IMR-90 (cell line): ENCODE data around the gene RALGAPB. TPM values are rescaled to one million over a fixed set of nuclear protein-coding genes. Genes with fewer than 3 reads are reported as not detected.

ENCODE experiments used
- ATAC-seq: fragments of 200-7000 bp; cut with Tn5 transposase; 2 replicates; pipeline ENCODE4 v1.9.1; 2020; ENCODE audit warnings: low read depth, mild to moderate bottlenecking, moderate library complexity
- BruUV-seq: library from RNA; stranded (reverse); fragments of 400-500 nt; replicated peaks from 2 replicates; lab custom pipeline; 2021; lab: Mats Ljungman, UMichigan
- CTCF ChIA-PET: fragments of 300-600 bp; formaldehyde crosslinking; extraction: SDS; loops from one replicate; lab custom pipeline; 2021; ENCODE audit warnings: antibody characterized with exemption; lab: Yijun Ruan, JAX
- POLR2A ChIA-PET: fragments of 300-600 bp; sonication (Branson Sonifier 250); formaldehyde crosslinking; loops from one replicate; lab custom pipeline; 2022; ENCODE audit warnings: antibody characterized with exemption; ENCODE audit not compliant: unreplicated experiment; lab: Charles Lee
- DNase-seq: peaks from one replicate; pipeline ENCODE4 v3.0.0; 2013
- H2AFZ ChIP-seq: replicated peaks from 2 replicates; pipeline ENCODE3; 2013; ENCODE audit warnings: low read length, mild to moderate bottlenecking; ENCODE audit not compliant: poor library complexity
- H2AK5ac ChIP-seq: 2 replicates; pipeline ENCODE4 v1.6.1; 2013; ENCODE audit warnings: low read depth, low read length, inconsistent platforms
- H2AK9ac ChIP-seq: replicated peaks from 2 replicates; pipeline ENCODE3; 2013; ENCODE audit warnings: mild to moderate bottlenecking, low read depth, low read length, moderate library complexity; ENCODE audit not compliant: poor library complexity
- H2BK120ac ChIP-seq: 2 replicates; pipeline ENCODE4 v1.6.1; 2013; ENCODE audit warnings: low read depth, low read length, inconsistent platforms
- H2BK15ac ChIP-seq: 3 replicates; pipeline ENCODE4 v1.6.1; 2013; ENCODE audit warnings: low read depth, low read length, inconsistent platforms
- H2BK20ac ChIP-seq: 2 replicates; pipeline ENCODE4 v1.6.1; 2013; ENCODE audit warnings: low read depth, mild to moderate bottlenecking, inconsistent platforms, low read length, moderate library complexity
- H2BK5ac ChIP-seq: 2 replicates; pipeline ENCODE4 v1.6.1; 2013; ENCODE audit warnings: mild to moderate bottlenecking, low read depth, low read length, inconsistent platforms; ENCODE audit not compliant: poor library complexity, severe bottlenecking
- H3K14ac ChIP-seq: replicated peaks from 2 replicates; pipeline ENCODE4 v1.6.1; 2013; ENCODE audit warnings: low read depth, low read length, inconsistent platforms
- H3K18ac ChIP-seq: 2 replicates; pipeline ENCODE4 v1.6.1; 2013; ENCODE audit warnings: low read depth, low read length, control low read depth
- H3K23ac ChIP-seq: 2 replicates; pipeline ENCODE4 v1.6.1; 2013; ENCODE audit warnings: low read depth, low read length, inconsistent platforms
- H3K27ac ChIP-seq: 2 replicates; pipeline ENCODE4 v1.5.1; 2013; ENCODE audit warnings: mild to moderate bottlenecking, control low read depth, low read length; ENCODE audit not compliant: insufficient read depth
- H3K27me3 ChIP-seq: 2 replicates; pipeline ENCODE4 v1.6.1; 2013; ENCODE audit warnings: low read length; ENCODE audit not compliant: control insufficient read depth, insufficient read depth
- H3K36me3 ChIP-seq: 2 replicates; pipeline ENCODE4 v1.6.1; 2013; ENCODE audit warnings: low read length, mixed read lengths; ENCODE audit not compliant: control insufficient read depth, insufficient read depth
- H3K4ac ChIP-seq: 2 replicates; pipeline ENCODE4 v1.6.1; 2013; ENCODE audit warnings: low read depth, low read length, inconsistent platforms
- H3K4me1 ChIP-seq: 2 replicates; pipeline ENCODE4 v1.6.1; 2013; ENCODE audit warnings: low read length, mixed read lengths; ENCODE audit not compliant: control insufficient read depth, insufficient read depth
- H3K4me2 ChIP-seq: 2 replicates; pipeline ENCODE4 v1.6.1; 2013; ENCODE audit warnings: low read depth, mild to moderate bottlenecking, control low read depth, low read length, moderate library complexity
- H3K4me3 ChIP-seq: 2 replicates; pipeline ENCODE4 v1.5.1; 2013; ENCODE audit warnings: low read depth, mild to moderate bottlenecking, control low read depth, low read length, moderate library complexity; ENCODE audit not compliant: insufficient read depth
- H3K56ac ChIP-seq: 2 replicates; pipeline ENCODE4 v1.6.1; 2013; ENCODE audit warnings: low read length, inconsistent platforms; ENCODE audit not compliant: insufficient read depth; ENCODE audit errors: extremely low read depth
- H3K79me1 ChIP-seq, 2 experiments: 2 replicates each; pipeline ENCODE4 v1.6.1; 2013; ENCODE audit warnings: low read length in 2 of 2, inconsistent platforms in 1 of 2, low read depth in 1 of 2
- H3K9ac ChIP-seq: 2 replicates; pipeline ENCODE4 v1.6.1; 2013; ENCODE audit warnings: low read depth, low read length, control low read depth
- H3K9me1 ChIP-seq: 2 replicates; pipeline ENCODE4 v1.6.1; 2013; ENCODE audit warnings: low read length, inconsistent platforms; ENCODE audit not compliant: insufficient read depth
- H3K9me3 ChIP-seq: 2 replicates; pipeline ENCODE4 v1.6.1; 2013; ENCODE audit warnings: low read length; ENCODE audit not compliant: control insufficient read depth, insufficient read depth
- H4K20me1 ChIP-seq: 2 replicates; pipeline ENCODE4 v1.6.1; 2013; ENCODE audit warnings: low read length, inconsistent platforms; ENCODE audit not compliant: insufficient read depth
- H4K5ac ChIP-seq: 2 replicates; pipeline ENCODE4 v1.6.1; 2013; ENCODE audit warnings: mild to moderate bottlenecking, low read depth, low read length, control low read depth
- H4K8ac ChIP-seq, 2 experiments: 2 replicates each; pipeline ENCODE4 v1.6.1; 2013; ENCODE audit warnings: low read depth in 2 of 2, low read length in 2 of 2, control low read depth in 1 of 2, inconsistent platforms in 1 of 2
- H4K91ac ChIP-seq: 2 replicates; pipeline ENCODE4 v1.6.1; 2013; ENCODE audit warnings: low read depth, low read length, inconsistent platforms; ENCODE audit not compliant: insufficient read depth
- CEBPB ChIP-seq: IDR thresholded peaks from 2 replicates; pipeline ENCODE4 v1.6.1; 2012; ENCODE audit warnings: low read depth, low read length, improper control_type of control experiment
- CHD1 ChIP-seq: IDR thresholded peaks from 2 replicates; pipeline ENCODE4 v1.6.1; 2012; ENCODE audit warnings: low read depth, low read length, improper control_type of control experiment
- FOS ChIP-seq: fragments of 150-350 bp; IDR thresholded peaks from 2 replicates; pipeline ENCODE4 v1.6.1; 2016; ENCODE audit warnings: low read depth, low read length
- MAFK ChIP-seq: IDR thresholded peaks from 2 replicates; pipeline ENCODE4 v1.6.1; 2012; ENCODE audit warnings: low read depth, low read length, improper control_type of control experiment
- MAZ ChIP-seq: IDR thresholded peaks from 2 replicates; pipeline ENCODE4 v1.6.1; 2012; ENCODE audit warnings: low read depth, mild to moderate bottlenecking, low read length, improper control_type of control experiment, moderate library complexity, borderline replicate concordance
- MXI1 ChIP-seq: IDR thresholded peaks from 2 replicates; pipeline ENCODE4 v1.6.1; 2012; ENCODE audit warnings: low read depth, mild to moderate bottlenecking, low read length, moderate library complexity, borderline replicate concordance
- NFE2L2 ChIP-seq: fragments of 150-350 bp; IDR thresholded peaks from 2 replicates; pipeline ENCODE4 v1.6.1; 2016; ENCODE audit warnings: low read depth, mild to moderate bottlenecking, low read length
- RAD21 ChIP-seq: IDR thresholded peaks from 2 replicates; pipeline ENCODE4 v1.6.1; 2012; ENCODE audit warnings: low read length, improper control_type of control experiment
- RCOR1 ChIP-seq: IDR thresholded peaks from 2 replicates; pipeline ENCODE4 v1.6.1; 2012; ENCODE audit warnings: mild to moderate bottlenecking, low read length, improper control_type of control experiment; ENCODE audit not compliant: insufficient replicate concordance
- SMC3 ChIP-seq: fragments of 150-350 bp; IDR thresholded peaks from 2 replicates; pipeline ENCODE4 v1.6.1; 2016; ENCODE audit warnings: low read depth, mild to moderate bottlenecking, antibody characterized with exemption, low read length, moderate library complexity
- USF2 ChIP-seq: fragments of 150-350 bp; IDR thresholded peaks from 2 replicates; pipeline ENCODE4 v1.6.1; 2017; ENCODE audit warnings: mild to moderate bottlenecking, antibody characterized with exemption, low read length, low read depth
- dilution Hi-C: fragments of 300-500 bp; cut with HindIII; formaldehyde crosslinking; loops from one replicate; pipeline ENCODE4 v1.14.3; 2018; ENCODE audit warnings: low sequenced_read_pairs; ENCODE audit not compliant: unreplicated experiment
- in situ Hi-C: fragments of 300-500 bp; cut with MboI; formaldehyde crosslinking; loops from 3 replicates; pipeline ENCODE4 v1.14.3; 2019; ENCODE audit warnings: low sequenced_read_pairs, inconsistent platforms, mixed read lengths
- intact Hi-C: fragments of 100-400 bp; cut with micrococcal nuclease; formaldehyde crosslinking; loops from 2 replicates; pipeline ENCODE4 v1.10.0; 2022
- polyA plus RNA-seq, 3 experiments: library from polyadenylated mRNA; depleted of rRNA; stranded (reverse); fragments of >200 nt; gene quantifications; 2 replicates each; pipeline ENCODE4 v1.2.3, GENCODE V29; 2012; ENCODE audit warnings: low replicate concordance in 1 of 3
- total RNA-seq: library from RNA; depleted of rRNA; stranded (reverse); fragments of >200 nt; gene quantifications from 2 replicates; pipeline ENCODE4 v1.2.3, GENCODE V29; 2012

RALGAPB gene
- total and polyA plus RNA-seq, 2 of the 4 experiments (the other 2 are of a cell fraction), result 12.7 to 30.3 TPM

- in situ Hi-C loops (no loop called here), intact Hi-C loops (no loop called here), dilution Hi-C loops (no loop called here)
- no peak overlapping the region for H3K9ac ChIP-seq
- H2BK15ac ChIP-seq, result no peak overlapping the region
- no peak overlapping the region for H3K18ac ChIP-seq
- no peak overlapping the region for H2BK5ac ChIP-seq
- no peak overlapping the region for H3K14ac ChIP-seq
- no peak overlapping the region for H3K23ac ChIP-seq
- H3K4ac ChIP-seq, result no peak overlapping the region
- no peaks in the 10 kb centered on the region for H3K36me3 ChIP-seq
- DNase-seq, result no peak
- H3K27me3 ChIP-seq, result peaks cover 17% of the 10 kb centered on the region
- no peaks in the 10 kb centered on the region for H3K79me1 ChIP-seq
- H3K4me2 ChIP-seq, result no peak overlapping the region
- TF ChIP-seq USF2 (no peak), MXI1 (no peak), CEBPB (no peak), CHD1 (no peak), SMC3 (no peak), MAFK (no peak), RCOR1 (no peak), FOS (no peak), NFE2L2 (no peak), RAD21 (no peak), MAZ (no peak)
- H3K4me1 ChIP-seq, result no peaks in the 10 kb centered on the region
- H2AK5ac ChIP-seq, result no peak overlapping the region
- no peak overlapping the region for H4K8ac ChIP-seq
- H2AFZ ChIP-seq, result no peak overlapping the region
- no TSS peak for BruUV-seq
- H2AK9ac ChIP-seq, result no peak overlapping the region
- H2BK120ac ChIP-seq, result no peak overlapping the region
- no peak overlapping the region for H2BK20ac ChIP-seq
- ChIA-PET CTCF (no interaction called here), POLR2A (no interaction called here)
- no peak overlapping the region for H3K4me3 ChIP-seq
- no peaks in the 10 kb centered on the region for H3K9me1 ChIP-seq
- H4K91ac ChIP-seq, result no peak overlapping the region
- no peak overlapping the region for H4K5ac ChIP-seq
- ATAC-seq, result no peak
- no peaks in the 10 kb centered on the region for H4K20me1 ChIP-seq
- H3K27ac ChIP-seq, result no peak overlapping the region
- H3K56ac ChIP-seq, result no peak overlapping the region
- no peaks in the 10 kb centered on the region for H3K9me3 ChIP-seq
Measured at GRCh38 chr20:38625896-38626295, 153.3 kb downstream of the RALGAPB start.
